IMR-90 (cell line): ENCODE measurements around the gene ALDH2. TPM values are rescaled to one million over a fixed set of nuclear protein-coding genes. Genes with fewer than 3 reads are reported as not detected.

ENCODE experiments used
- ATAC-seq: fragments of 200-7000 bp; cut with Tn5 transposase; 2 replicates; pipeline ENCODE4 v1.9.1; 2020; ENCODE audit warnings: low read depth, mild to moderate bottlenecking, moderate library complexity
- BruUV-seq: library from RNA; stranded (reverse); fragments of 400-500 nt; replicated peaks from 2 replicates; lab custom pipeline; 2021; lab: Mats Ljungman, UMichigan
- CTCF ChIA-PET: fragments of 300-600 bp; formaldehyde crosslinking; extraction: SDS; loops from one replicate; lab custom pipeline; 2021; ENCODE audit warnings: antibody characterized with exemption; lab: Yijun Ruan, JAX
- POLR2A ChIA-PET: fragments of 300-600 bp; sonication (Branson Sonifier 250); formaldehyde crosslinking; loops from one replicate; lab custom pipeline; 2022; ENCODE audit warnings: antibody characterized with exemption; ENCODE audit not compliant: unreplicated experiment; lab: Charles Lee
- DNase-seq: peaks from one replicate; pipeline ENCODE4 v3.0.0; 2013
- H2AFZ ChIP-seq: replicated peaks from 2 replicates; pipeline ENCODE3; 2013; ENCODE audit warnings: low read length, mild to moderate bottlenecking; ENCODE audit not compliant: poor library complexity
- H2AK5ac ChIP-seq: 2 replicates; pipeline ENCODE4 v1.6.1; 2013; ENCODE audit warnings: low read depth, low read length, inconsistent platforms
- H2AK9ac ChIP-seq: replicated peaks from 2 replicates; pipeline ENCODE3; 2013; ENCODE audit warnings: mild to moderate bottlenecking, low read depth, low read length, moderate library complexity; ENCODE audit not compliant: poor library complexity
- H2BK120ac ChIP-seq: 2 replicates; pipeline ENCODE4 v1.6.1; 2013; ENCODE audit warnings: low read depth, low read length, inconsistent platforms
- H2BK15ac ChIP-seq: 3 replicates; pipeline ENCODE4 v1.6.1; 2013; ENCODE audit warnings: low read depth, low read length, inconsistent platforms
- H2BK20ac ChIP-seq: 2 replicates; pipeline ENCODE4 v1.6.1; 2013; ENCODE audit warnings: low read depth, mild to moderate bottlenecking, inconsistent platforms, low read length, moderate library complexity
- H2BK5ac ChIP-seq: 2 replicates; pipeline ENCODE4 v1.6.1; 2013; ENCODE audit warnings: mild to moderate bottlenecking, low read depth, low read length, inconsistent platforms; ENCODE audit not compliant: poor library complexity, severe bottlenecking
- H3K14ac ChIP-seq: replicated peaks from 2 replicates; pipeline ENCODE4 v1.6.1; 2013; ENCODE audit warnings: low read depth, low read length, inconsistent platforms
- H3K18ac ChIP-seq: 2 replicates; pipeline ENCODE4 v1.6.1; 2013; ENCODE audit warnings: low read depth, low read length, control low read depth
- H3K23ac ChIP-seq: 2 replicates; pipeline ENCODE4 v1.6.1; 2013; ENCODE audit warnings: low read depth, low read length, inconsistent platforms
- H3K27ac ChIP-seq: 2 replicates; pipeline ENCODE4 v1.5.1; 2013; ENCODE audit warnings: mild to moderate bottlenecking, control low read depth, low read length; ENCODE audit not compliant: insufficient read depth
- H3K27me3 ChIP-seq: 2 replicates; pipeline ENCODE4 v1.6.1; 2013; ENCODE audit warnings: low read length; ENCODE audit not compliant: control insufficient read depth, insufficient read depth
- H3K36me3 ChIP-seq: 2 replicates; pipeline ENCODE4 v1.6.1; 2013; ENCODE audit warnings: low read length, mixed read lengths; ENCODE audit not compliant: control insufficient read depth, insufficient read depth
- H3K4ac ChIP-seq: 2 replicates; pipeline ENCODE4 v1.6.1; 2013; ENCODE audit warnings: low read depth, low read length, inconsistent platforms
- H3K4me1 ChIP-seq: 2 replicates; pipeline ENCODE4 v1.6.1; 2013; ENCODE audit warnings: low read length, mixed read lengths; ENCODE audit not compliant: control insufficient read depth, insufficient read depth
- H3K4me2 ChIP-seq: 2 replicates; pipeline ENCODE4 v1.6.1; 2013; ENCODE audit warnings: low read depth, mild to moderate bottlenecking, control low read depth, low read length, moderate library complexity
- H3K4me3 ChIP-seq: 2 replicates; pipeline ENCODE4 v1.5.1; 2013; ENCODE audit warnings: low read depth, mild to moderate bottlenecking, control low read depth, low read length, moderate library complexity; ENCODE audit not compliant: insufficient read depth
- H3K56ac ChIP-seq: 2 replicates; pipeline ENCODE4 v1.6.1; 2013; ENCODE audit warnings: low read length, inconsistent platforms; ENCODE audit not compliant: insufficient read depth; ENCODE audit errors: extremely low read depth
- H3K79me1 ChIP-seq, 2 experiments: 2 replicates each; pipeline ENCODE4 v1.6.1; 2013; ENCODE audit warnings: low read length in 2 of 2, inconsistent platforms in 1 of 2, low read depth in 1 of 2
- H3K9ac ChIP-seq: 2 replicates; pipeline ENCODE4 v1.6.1; 2013; ENCODE audit warnings: low read depth, low read length, control low read depth
- H3K9me1 ChIP-seq: 2 replicates; pipeline ENCODE4 v1.6.1; 2013; ENCODE audit warnings: low read length, inconsistent platforms; ENCODE audit not compliant: insufficient read depth
- H3K9me3 ChIP-seq: 2 replicates; pipeline ENCODE4 v1.6.1; 2013; ENCODE audit warnings: low read length; ENCODE audit not compliant: control insufficient read depth, insufficient read depth
- H4K20me1 ChIP-seq: 2 replicates; pipeline ENCODE4 v1.6.1; 2013; ENCODE audit warnings: low read length, inconsistent platforms; ENCODE audit not compliant: insufficient read depth
- H4K5ac ChIP-seq: 2 replicates; pipeline ENCODE4 v1.6.1; 2013; ENCODE audit warnings: mild to moderate bottlenecking, low read depth, low read length, control low read depth
- H4K8ac ChIP-seq, 2 experiments: 2 replicates each; pipeline ENCODE4 v1.6.1; 2013; ENCODE audit warnings: low read depth in 2 of 2, low read length in 2 of 2, control low read depth in 1 of 2, inconsistent platforms in 1 of 2
- H4K91ac ChIP-seq: 2 replicates; pipeline ENCODE4 v1.6.1; 2013; ENCODE audit warnings: low read depth, low read length, inconsistent platforms; ENCODE audit not compliant: insufficient read depth
- BHLHE40 ChIP-seq: fragments of 150-350 bp; IDR thresholded peaks from 2 replicates; pipeline ENCODE4 v1.6.1; 2016; ENCODE audit warnings: mild to moderate bottlenecking, low read depth, low read length
- CHD1 ChIP-seq: IDR thresholded peaks from 2 replicates; pipeline ENCODE4 v1.6.1; 2012; ENCODE audit warnings: low read depth, low read length, improper control_type of control experiment
- FOS ChIP-seq: fragments of 150-350 bp; IDR thresholded peaks from 2 replicates; pipeline ENCODE4 v1.6.1; 2016; ENCODE audit warnings: low read depth, low read length
- MAFK ChIP-seq: IDR thresholded peaks from 2 replicates; pipeline ENCODE4 v1.6.1; 2012; ENCODE audit warnings: low read depth, low read length, improper control_type of control experiment
- MAZ ChIP-seq: IDR thresholded peaks from 2 replicates; pipeline ENCODE4 v1.6.1; 2012; ENCODE audit warnings: low read depth, mild to moderate bottlenecking, low read length, improper control_type of control experiment, moderate library complexity, borderline replicate concordance
- MXI1 ChIP-seq: IDR thresholded peaks from 2 replicates; pipeline ENCODE4 v1.6.1; 2012; ENCODE audit warnings: low read depth, mild to moderate bottlenecking, low read length, moderate library complexity, borderline replicate concordance
- POLR2A ChIP-seq: IDR thresholded peaks from 2 replicates; pipeline ENCODE4 v1.6.1; 2012; ENCODE audit warnings: mild to moderate bottlenecking, low read depth, low read length
- RCOR1 ChIP-seq: IDR thresholded peaks from 2 replicates; pipeline ENCODE4 v1.6.1; 2012; ENCODE audit warnings: mild to moderate bottlenecking, low read length, improper control_type of control experiment; ENCODE audit not compliant: insufficient replicate concordance
- RFX5 ChIP-seq: IDR thresholded peaks from 2 replicates; pipeline ENCODE4 v1.8.0; 2012; ENCODE audit warnings: low read depth, mild to moderate bottlenecking, low read length, moderate library complexity
- SMC3 ChIP-seq: fragments of 150-350 bp; IDR thresholded peaks from 2 replicates; pipeline ENCODE4 v1.6.1; 2016; ENCODE audit warnings: low read depth, mild to moderate bottlenecking, antibody characterized with exemption, low read length, moderate library complexity
- WGBS, 2 experiments: methylation state at CpG; one replicate each; pipeline versions ENCODE4 v1.1.5 to v1.1.7; 2013; ENCODE audit warnings: missing lambda C conversion rate in 2 of 2; ENCODE audit not compliant: insufficient read length in 1 of 2; ENCODE audit errors: extremely low coverage in 2 of 2; 5-methylcytosine and 5-hydroxymethylcytosine counted together
- dilution Hi-C: fragments of 300-500 bp; cut with HindIII; formaldehyde crosslinking; loops from one replicate; pipeline ENCODE4 v1.14.3; 2018; ENCODE audit warnings: low sequenced_read_pairs; ENCODE audit not compliant: unreplicated experiment
- in situ Hi-C: fragments of 300-500 bp; cut with MboI; formaldehyde crosslinking; loops from 3 replicates; pipeline ENCODE4 v1.14.3; 2019; ENCODE audit warnings: low sequenced_read_pairs, inconsistent platforms, mixed read lengths
- intact Hi-C: fragments of 100-400 bp; cut with micrococcal nuclease; formaldehyde crosslinking; loops from 2 replicates; pipeline ENCODE4 v1.10.0; 2022
- polyA plus RNA-seq, 3 experiments: library from polyadenylated mRNA; depleted of rRNA; stranded (reverse); fragments of >200 nt; gene quantifications; 2 replicates each; pipeline ENCODE4 v1.2.3, GENCODE V29; 2012; ENCODE audit warnings: low replicate concordance in 1 of 3
- total RNA-seq: library from RNA; depleted of rRNA; stranded (reverse); fragments of >200 nt; gene quantifications from 2 replicates; pipeline ENCODE4 v1.2.3, GENCODE V29; 2012
- TF ChIP-seq, protein P1 (sequence below): conservative IDR thresholded peaks from 2 replicates; pipeline ENCODE4 v1.5.1; 2012; ENCODE audit warnings: mild to moderate bottlenecking, low read depth, low read length, improper control_type of control experiment
- TF ChIP-seq, protein P2 (sequence below): fragments of 150-350 bp; IDR thresholded peaks from 2 replicates; pipeline ENCODE4 v1.6.1; 2016; ENCODE audit warnings: low read depth, mild to moderate bottlenecking, low read length, moderate library complexity, borderline replicate concordance
- TF ChIP-seq, protein P3 (sequence below): fragments of 150-350 bp; IDR thresholded peaks from 2 replicates; pipeline ENCODE4 v1.6.1; 2017; ENCODE audit warnings: mild to moderate bottlenecking, antibody characterized with exemption, low read length, low read depth

The ALDH2 gene
- total and polyA plus RNA-seq, 2 of the 4 experiments (the other 2 are of a cell fraction): 16.0 to 41.2 TPM

DNA sequence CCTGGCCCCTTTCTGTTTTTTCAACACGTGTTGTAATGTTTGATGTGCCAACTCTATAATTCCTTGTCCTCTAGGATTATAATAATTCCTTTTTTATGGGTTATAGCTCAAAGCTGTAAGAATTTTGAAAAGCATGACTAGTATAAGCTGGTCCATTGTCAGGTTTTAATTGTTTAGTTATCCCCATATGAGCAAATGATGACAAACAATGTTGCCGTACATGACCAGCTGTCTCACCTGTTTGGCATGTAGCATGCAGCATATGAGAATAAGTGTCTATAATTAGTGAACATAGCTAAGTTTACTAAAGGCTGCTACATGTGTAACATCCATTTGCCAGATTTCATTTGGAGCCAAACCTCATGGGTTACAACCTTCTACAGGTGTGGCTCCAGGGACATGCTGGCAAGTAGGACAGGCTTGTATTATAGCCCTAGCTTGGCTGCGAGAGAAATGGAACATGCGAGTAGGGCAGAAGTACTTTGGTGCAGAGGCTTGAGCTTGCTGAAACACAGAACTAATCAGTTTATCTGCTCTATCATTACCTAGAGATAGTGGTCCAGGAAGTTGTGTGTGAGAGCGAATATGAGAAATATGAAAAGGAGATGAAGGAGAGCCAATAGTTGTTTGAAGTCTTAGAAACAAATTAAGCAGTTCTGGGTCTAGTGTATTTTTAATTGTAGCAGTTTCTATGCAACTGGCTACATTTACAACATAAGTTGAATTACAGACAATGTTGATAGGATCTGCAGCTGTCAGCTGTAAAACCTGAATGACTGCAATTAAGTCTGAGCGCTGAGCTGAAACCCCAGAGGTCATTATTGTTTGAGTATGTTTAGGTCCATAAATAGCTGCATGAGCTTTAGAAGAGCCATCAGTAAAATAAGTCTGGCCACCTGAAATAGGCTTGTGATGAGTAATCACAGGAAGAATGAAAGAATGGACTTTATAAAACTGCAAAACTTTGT, 52.7 kb downstream of the ALDH2 start:
- no CpG with 5 or more reads among the region's 6 CpGs for WGBS, 2 experiments
- Histone ChIP-seq H3K4ac (no peak overlapping the region), H3K27me3 (peaks cover 12% of the 10 kb centered on the region), H3K36me3 (no peaks in the 10 kb centered on the region), H3K23ac (no peak overlapping the region), H4K91ac (no peak overlapping the region), H3K79me1 (no peaks in the 10 kb centered on the region), H3K9me1 (no peaks in the 10 kb centered on the region), H3K9me3 (no peaks in the 10 kb centered on the region), H3K4me3 (no peak overlapping the region), H3K4me2 (no peak overlapping the region), H4K8ac (no peak overlapping the region), H2AK9ac (no peak overlapping the region), H4K20me1 (no peaks in the 10 kb centered on the region), H2AFZ (no peak overlapping the region), H2BK120ac (no peak overlapping the region), H3K4me1 (no peaks in the 10 kb centered on the region), H3K27ac (no peak overlapping the region), H3K14ac (no peak overlapping the region), H2AK5ac (no peak overlapping the region), H2BK15ac (no peak overlapping the region), H2BK20ac (no peak overlapping the region), H2BK5ac (no peak overlapping the region), H3K9ac (no peak overlapping the region), H4K5ac (no peak overlapping the region), H3K56ac (no peak overlapping the region), H3K18ac (no peak overlapping the region)
- ATAC-seq: no peak
- POLR2A ChIA-PET: no interaction called here
- dilution Hi-C loops: no loop called here
- in situ Hi-C loops: no loop called here
- BruUV-seq: no TSS peak
- TF ChIP-seq SMC3 (no peak), RFX5 (no peak), POLR2A (no peak), MXI1 (no peak), CHD1 (no peak), MAZ (no peak), RCOR1 (no peak), MAFK (no peak), BHLHE40 (no peak), FOS (no peak)
- TF ChIP-seq, protein P1, sequence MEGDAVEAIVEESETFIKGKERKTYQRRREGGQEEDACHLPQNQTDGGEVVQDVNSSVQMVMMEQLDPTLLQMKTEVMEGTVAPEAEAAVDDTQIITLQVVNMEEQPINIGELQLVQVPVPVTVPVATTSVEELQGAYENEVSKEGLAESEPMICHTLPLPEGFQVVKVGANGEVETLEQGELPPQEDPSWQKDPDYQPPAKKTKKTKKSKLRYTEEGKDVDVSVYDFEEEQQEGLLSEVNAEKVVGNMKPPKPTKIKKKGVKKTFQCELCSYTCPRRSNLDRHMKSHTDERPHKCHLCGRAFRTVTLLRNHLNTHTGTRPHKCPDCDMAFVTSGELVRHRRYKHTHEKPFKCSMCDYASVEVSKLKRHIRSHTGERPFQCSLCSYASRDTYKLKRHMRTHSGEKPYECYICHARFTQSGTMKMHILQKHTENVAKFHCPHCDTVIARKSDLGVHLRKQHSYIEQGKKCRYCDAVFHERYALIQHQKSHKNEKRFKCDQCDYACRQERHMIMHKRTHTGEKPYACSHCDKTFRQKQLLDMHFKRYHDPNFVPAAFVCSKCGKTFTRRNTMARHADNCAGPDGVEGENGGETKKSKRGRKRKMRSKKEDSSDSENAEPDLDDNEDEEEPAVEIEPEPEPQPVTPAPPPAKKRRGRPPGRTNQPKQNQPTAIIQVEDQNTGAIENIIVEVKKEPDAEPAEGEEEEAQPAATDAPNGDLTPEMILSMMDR: no peak
- TF ChIP-seq, protein P2, sequence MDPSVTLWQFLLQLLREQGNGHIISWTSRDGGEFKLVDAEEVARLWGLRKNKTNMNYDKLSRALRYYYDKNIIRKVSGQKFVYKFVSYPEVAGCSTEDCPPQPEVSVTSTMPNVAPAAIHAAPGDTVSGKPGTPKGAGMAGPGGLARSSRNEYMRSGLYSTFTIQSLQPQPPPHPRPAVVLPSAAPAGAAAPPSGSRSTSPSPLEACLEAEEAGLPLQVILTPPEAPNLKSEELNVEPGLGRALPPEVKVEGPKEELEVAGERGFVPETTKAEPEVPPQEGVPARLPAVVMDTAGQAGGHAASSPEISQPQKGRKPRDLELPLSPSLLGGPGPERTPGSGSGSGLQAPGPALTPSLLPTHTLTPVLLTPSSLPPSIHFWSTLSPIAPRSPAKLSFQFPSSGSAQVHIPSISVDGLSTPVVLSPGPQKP: no peak
- TF ChIP-seq, protein P3, sequence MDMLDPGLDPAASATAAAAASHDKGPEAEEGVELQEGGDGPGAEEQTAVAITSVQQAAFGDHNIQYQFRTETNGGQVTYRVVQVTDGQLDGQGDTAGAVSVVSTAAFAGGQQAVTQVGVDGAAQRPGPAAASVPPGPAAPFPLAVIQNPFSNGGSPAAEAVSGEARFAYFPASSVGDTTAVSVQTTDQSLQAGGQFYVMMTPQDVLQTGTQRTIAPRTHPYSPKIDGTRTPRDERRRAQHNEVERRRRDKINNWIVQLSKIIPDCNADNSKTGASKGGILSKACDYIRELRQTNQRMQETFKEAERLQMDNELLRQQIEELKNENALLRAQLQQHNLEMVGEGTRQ: no peak
- DNase-seq: no peak
- intact Hi-C loops: no loop called here
- CTCF ChIA-PET: no interaction called here
